Large intestine (tissue), 3 donors: Measurements from ENCODE around the gene SCTR. TPM values are rescaled to one million over a fixed set of nuclear protein-coding genes. Genes with fewer than 3 reads are reported as not detected.

Experiments used
- DNase-seq, 2 donors: peaks; one replicate each; pipeline versions ENCODE4 v3.0.0 to v3.0.0-alpha.2; 2013
- H3K27ac ChIP-seq: one replicate; pipeline ENCODE4 v1.5.1; 2013; ENCODE audit warnings: low read length
- H3K27me3 ChIP-seq: 2 replicates; pipeline ENCODE4 v1.6.1; 2013; ENCODE audit warnings: low read length; ENCODE audit not compliant: control insufficient read depth, insufficient read depth
- H3K36me3 ChIP-seq: 2 replicates; pipeline ENCODE4 v1.6.1; 2013; ENCODE audit warnings: low read length; ENCODE audit not compliant: control insufficient read depth, insufficient read depth
- H3K4me1 ChIP-seq: one replicate; pipeline ENCODE4 v1.6.1; 2013; ENCODE audit warnings: low read length; ENCODE audit not compliant: control insufficient read depth, insufficient read depth
- H3K4me3 ChIP-seq: one replicate; pipeline ENCODE4 v1.5.1; 2013; ENCODE audit warnings: low read length
- H3K9me3 ChIP-seq: one replicate; pipeline ENCODE4 v1.6.1; 2013; ENCODE audit warnings: mild to moderate bottlenecking, low read depth, low read length, moderate library complexity; ENCODE audit not compliant: control insufficient read depth
- WGBS: methylation state at CpG from one replicate; pipeline ENCODE4 v1.1.5; 2013; ENCODE audit warnings: low lambda C conversion rate; ENCODE audit not compliant: insufficient coverage; 5-methylcytosine and 5-hydroxymethylcytosine counted together
- polyA plus RNA-seq: library from polyadenylated mRNA; unstranded; fragments of 120-200 nt; gene quantifications from one replicate; pipeline ENCODE4 v1.2.1, GENCODE V29; 2013

SCTR gene
- polyA plus RNA-seq, 1 donor = 62.9 TPM

GRCh38 chr2:119393971-119394748 lies 130.1 kb downstream of the SCTR start:
- no peak for DNase-seq
- 83% methylated on average over 1 of the region's 3 CpGs for WGBS

More at GRCh38 chr2:119393971-119394748, 130.1 kb downstream of the SCTR start:
- Histone ChIP-seq H3K4me3 (no peak overlapping the region), H3K36me3 (no peaks in the 10 kb centered on the region), H3K9me3 (no peaks in the 10 kb centered on the region), H3K27ac (no peak overlapping the region), H3K27me3 (no peaks in the 10 kb centered on the region), H3K4me1 (peaks cover 7% of the 10 kb centered on the region)

Other genes with a start within 250 kb of the SCTR start
- gene C2orf76, start 157.6 kb downstream of the SCTR start, polyA plus RNA-seq = 11.9 TPM
- 377 TPM for gene DBI, start 157.5 kb downstream of the SCTR start, polyA plus RNA-seq
- gene TMEM37, start 92.6 kb downstream of the SCTR start, polyA plus RNA-seq = 70.7 TPM
- gene CFAP221, start 20.0 kb upstream of the SCTR start, polyA plus RNA-seq = 28.5 TPM
- gene TMEM177, start 154.7 kb upstream of the SCTR start, polyA plus RNA-seq = 32.0 TPM
- 13.3 TPM for gene PTPN4, start 235.4 kb upstream of the SCTR start, polyA plus RNA-seq